Thyroid gland (tissue), 4 donors: ENCODE measurements around the gene CNGA4.

Source experiments
- CTCF ChIP-seq, 6 experiments: fragments of 200-600 bp in 3 of 6; fragments of 450-650 bp in 3 of 6; sonication (generic) in 3 of 6; IDR thresholded peaks; one replicate each; pipeline ENCODE4 v1.5.1; 2016 to 2019; ENCODE audit warnings: antibody characterized with exemption in 6 of 6, mild to moderate bottlenecking in 2 of 6, inconsistent platforms in 1 of 6, moderate library complexity in 1 of 6
- POLR2A ChIP-seq, 2 donors: fragments of 450-650 bp; IDR thresholded peaks; one replicate each; pipeline ENCODE4 v1.6.1; 2017; ENCODE audit warnings: antibody characterized with exemption in 2 of 2, mild to moderate bottlenecking in 2 of 2, moderate library complexity in 1 of 2

DNA sequence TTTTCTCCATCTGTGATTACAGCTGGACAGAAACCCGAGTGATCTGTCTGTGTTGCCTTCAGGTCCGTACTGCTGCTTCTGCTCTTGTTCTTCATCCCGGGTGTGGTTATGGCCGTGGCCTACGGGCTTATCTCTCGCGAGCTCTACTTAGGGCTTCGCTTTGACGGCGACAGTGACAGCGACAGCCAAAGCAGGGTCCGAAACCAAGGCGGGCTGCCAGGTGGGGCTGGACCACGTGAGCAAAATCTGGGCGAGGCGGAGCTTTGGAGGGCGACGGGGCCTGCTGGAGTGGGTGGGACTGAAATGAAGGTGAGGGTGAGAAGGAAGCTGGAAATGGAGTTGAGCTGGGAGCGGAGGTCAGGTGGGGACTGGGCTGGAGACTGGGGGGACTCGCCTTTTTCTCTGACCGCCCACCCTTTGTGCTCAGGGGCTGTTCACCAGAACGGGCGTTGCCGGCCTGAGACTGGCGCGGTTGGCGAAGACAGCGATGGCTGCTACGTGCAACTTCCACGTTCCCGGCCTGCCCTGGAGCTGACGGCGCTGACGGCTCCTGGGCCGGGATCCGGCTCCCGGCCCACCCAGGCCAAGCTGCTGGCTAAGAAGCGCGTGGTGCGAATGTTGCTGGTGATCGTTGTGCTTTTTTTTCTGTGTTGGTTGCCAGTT, 31.8 kb downstream of the CNGA4 start:
- no peak for TF ChIP-seq CTCF (IDR thresholded peaks at IDR 0.05)
- TF ChIP-seq POLR2A (IDR thresholded peaks at IDR 0.05): no peak
